Uterus (tissue), 4 donors: Measurements from ENCODE around the gene ATP6V1B1. TPM values are rescaled to one million over a fixed set of nuclear protein-coding genes. Genes with fewer than 3 reads are reported as not detected.

Experiments
- DNase-seq, 2 donors: peaks; one replicate each; pipeline ENCODE4 v3.0.0-alpha.2; 2019 to 2020
- H3K27ac ChIP-seq, 2 donors: fragments of 200-600 bp; sonication (generic); 1 replicate in 1 of 2; 2 replicates in 1 of 2; pipeline ENCODE4 v1.5.1; 2016 to 2018
- H3K27me3 ChIP-seq, 2 donors: fragments of 200-600 bp; sonication (generic); one replicate each; pipeline ENCODE4 v1.5.1; 2018 to 2019; ENCODE audit warnings: control low read depth in 1 of 2
- H3K36me3 ChIP-seq, 2 donors: fragments of 200-600 bp; sonication (generic); one replicate each; pipeline ENCODE4 v1.5.1; 2019; ENCODE audit warnings: control low read depth in 1 of 2
- H3K4me1 ChIP-seq, 2 donors: fragments of 200-600 bp; sonication (generic); one replicate each; pipeline ENCODE4 v1.5.1; 2018 to 2019; ENCODE audit warnings: control low read depth in 1 of 2
- H3K4me3 ChIP-seq, 2 donors: fragments of 200-600 bp; sonication (generic); 1 replicate in 1 of 2; 2 replicates in 1 of 2; pipeline ENCODE4 v1.5.1; 2018 to 2019; ENCODE audit warnings: mild to moderate bottlenecking in 1 of 2
- H3K9me3 ChIP-seq, 2 donors: fragments of 200-600 bp; sonication (generic); one replicate each; pipeline ENCODE4 v1.5.1; 2019; ENCODE audit warnings: control low read depth in 1 of 2
- POLR2A ChIP-seq, 2 donors: fragments of 450-650 bp; IDR thresholded peaks; one replicate each; pipeline ENCODE4 v1.6.1; 2016; ENCODE audit warnings: antibody characterized with exemption in 2 of 2, mild to moderate bottlenecking in 1 of 2, moderate library complexity in 1 of 2
- intact Hi-C: fragments of 100-400 bp; cut with DNase I; formaldehyde crosslinking; loops from one replicate; pipeline ENCODE4 v1.15.1; 2023; ENCODE audit warnings: low total_unique reads
- total RNA-seq, 4 donors: library from RNA; depleted of rRNA in 3 of 4; stranded (reverse); fragments of >200 nt in 3 of 4; gene quantifications; one replicate each; pipeline versions ENCODE4 v1.1.0 to v1.2.4, GENCODE V29; 2014 to 2023
- TF ChIP-seq, protein P1 (sequence below), 4 experiments: fragments of 200-600 bp in 2 of 4; fragments of 450-650 bp in 2 of 4; sonication (generic) in 2 of 4; IDR thresholded peaks; one replicate each; pipeline ENCODE4 v1.5.1; 2016 to 2019; ENCODE audit warnings: antibody characterized with exemption in 4 of 4, mild to moderate bottlenecking in 2 of 4, moderate library complexity in 1 of 4
- donor health status: DM: yes; HTN: yes; CAD: no.

Gene ATP6V1B1
- total RNA-seq, 4 donors from 2014 or later: 3.4 to 3.7 TPM; not detected in 2

DNA sequence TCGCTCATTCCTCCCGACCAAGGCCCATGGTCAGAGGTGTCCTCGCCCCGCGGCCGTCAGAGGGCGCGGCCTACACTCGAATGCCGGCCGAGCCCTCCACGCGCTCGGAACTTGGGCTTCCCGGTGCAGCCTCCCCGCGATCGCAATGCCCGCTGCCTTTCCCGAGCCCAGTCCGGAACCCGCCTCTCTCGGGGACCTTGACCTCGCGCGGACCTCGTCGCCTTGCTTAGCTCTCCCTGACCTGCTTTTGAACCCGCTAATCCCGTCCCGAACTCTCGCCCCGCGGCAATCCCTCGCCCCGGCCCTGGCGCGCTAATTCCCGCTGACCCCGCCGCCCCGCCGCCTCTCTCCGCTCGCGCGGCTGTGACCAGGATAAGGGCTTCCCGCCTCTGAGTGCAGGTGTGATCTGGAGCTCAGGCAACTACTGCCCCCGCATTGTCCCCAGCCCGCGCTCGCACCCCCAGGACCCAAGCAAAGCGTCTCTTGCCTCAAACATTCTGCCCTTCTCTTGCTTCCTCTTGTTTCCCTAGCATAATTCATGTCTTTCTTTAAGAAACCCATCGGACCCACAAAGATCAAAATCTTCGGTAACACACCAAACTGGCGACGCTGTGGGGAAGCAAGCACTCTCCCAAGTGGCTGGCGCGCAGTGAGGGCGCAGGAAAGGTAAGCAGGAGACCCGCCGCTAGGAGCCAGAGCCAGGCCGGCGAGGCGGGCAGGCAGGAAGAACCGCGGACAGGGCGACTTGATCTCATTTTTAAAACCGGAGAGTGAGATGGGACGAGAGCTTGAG lies 46.6 kb upstream of the ATP6V1B1 start:
- TF ChIP-seq POLR2A (IDR thresholded peaks at IDR 0.05): no peak
- TF ChIP-seq, protein P1, sequence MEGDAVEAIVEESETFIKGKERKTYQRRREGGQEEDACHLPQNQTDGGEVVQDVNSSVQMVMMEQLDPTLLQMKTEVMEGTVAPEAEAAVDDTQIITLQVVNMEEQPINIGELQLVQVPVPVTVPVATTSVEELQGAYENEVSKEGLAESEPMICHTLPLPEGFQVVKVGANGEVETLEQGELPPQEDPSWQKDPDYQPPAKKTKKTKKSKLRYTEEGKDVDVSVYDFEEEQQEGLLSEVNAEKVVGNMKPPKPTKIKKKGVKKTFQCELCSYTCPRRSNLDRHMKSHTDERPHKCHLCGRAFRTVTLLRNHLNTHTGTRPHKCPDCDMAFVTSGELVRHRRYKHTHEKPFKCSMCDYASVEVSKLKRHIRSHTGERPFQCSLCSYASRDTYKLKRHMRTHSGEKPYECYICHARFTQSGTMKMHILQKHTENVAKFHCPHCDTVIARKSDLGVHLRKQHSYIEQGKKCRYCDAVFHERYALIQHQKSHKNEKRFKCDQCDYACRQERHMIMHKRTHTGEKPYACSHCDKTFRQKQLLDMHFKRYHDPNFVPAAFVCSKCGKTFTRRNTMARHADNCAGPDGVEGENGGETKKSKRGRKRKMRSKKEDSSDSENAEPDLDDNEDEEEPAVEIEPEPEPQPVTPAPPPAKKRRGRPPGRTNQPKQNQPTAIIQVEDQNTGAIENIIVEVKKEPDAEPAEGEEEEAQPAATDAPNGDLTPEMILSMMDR (IDR thresholded peaks at IDR 0.05): no peak
- Histone ChIP-seq H3K4me1 (peaks cover 0 to 6% of the 10 kb centered on the region in 2 donors), H3K4me3 (no peak overlapping the region), H3K27me3 (peaks cover 8 to 65% of the 10 kb centered on the region in 2 donors), H3K27ac (no peak overlapping the region), H3K36me3 (no peaks in the 10 kb centered on the region), H3K9me3 (no peaks in the 10 kb centered on the region)
- DNase-seq: no peak
- intact Hi-C loops: no loop called here

DNA sequence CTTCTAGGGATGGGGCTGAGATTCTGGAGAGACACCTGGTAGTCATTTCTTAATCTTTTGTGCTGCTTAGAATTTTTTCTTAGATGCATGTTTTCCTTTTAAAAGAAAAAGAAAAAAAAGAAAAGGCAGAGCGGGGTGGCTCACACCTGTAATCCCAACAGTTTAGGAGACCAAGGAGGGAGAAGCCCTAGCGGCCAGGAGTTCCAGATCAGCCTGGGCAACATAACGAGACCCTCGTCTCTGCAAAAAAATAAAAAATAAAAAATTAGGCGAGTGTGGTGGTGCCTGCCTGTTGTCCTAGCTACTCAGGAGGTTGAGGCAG lies 46.0 kb upstream of the ATP6V1B1 start:
- no peak for DNase-seq
- no peak overlapping the region for H3K4me3 ChIP-seq
- intact Hi-C loops: no loop called here
- H3K27me3 ChIP-seq: peaks cover 8 to 59% of the 10 kb centered on the region in 2 donors
- H3K9me3 ChIP-seq: no peaks in the 10 kb centered on the region
- H3K27ac ChIP-seq: no peak overlapping the region
- peaks cover 0 to 6% of the 10 kb centered on the region in 2 donors for H3K4me1 ChIP-seq
- TF ChIP-seq, protein P1 (IDR thresholded peaks at IDR 0.05): no peak
- TF ChIP-seq POLR2A (IDR thresholded peaks at IDR 0.05): no peak
- no peaks in the 10 kb centered on the region for H3K36me3 ChIP-seq

DNA sequence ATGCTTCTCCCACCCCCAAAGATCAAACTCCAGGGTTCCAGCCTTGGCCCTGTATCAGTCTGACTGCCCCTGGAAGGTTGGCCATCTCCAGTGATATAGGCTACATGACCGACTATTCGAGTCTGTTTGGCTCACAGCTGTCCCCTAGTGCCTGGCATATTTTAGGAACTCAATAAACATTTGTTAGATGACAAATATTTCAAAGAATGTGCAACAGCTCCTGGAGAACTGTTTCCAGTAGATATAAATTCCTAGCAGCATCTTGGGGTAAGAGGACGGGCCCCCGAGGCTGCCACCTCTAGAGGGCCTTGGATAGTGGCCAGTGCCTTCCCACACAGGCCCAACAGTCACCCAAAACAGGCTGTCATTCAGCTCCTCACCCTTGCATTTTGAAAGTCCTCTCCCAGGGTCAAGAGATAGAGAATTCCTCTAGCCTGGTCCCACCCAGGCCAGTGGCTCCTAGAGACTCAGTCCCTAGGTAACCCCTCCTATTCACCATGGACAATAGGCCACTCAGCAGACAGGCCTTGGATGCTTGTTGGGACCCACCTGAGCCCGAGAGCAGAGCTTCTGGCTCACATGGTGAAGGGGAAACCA lies 45.1 kb upstream of the ATP6V1B1 start:
- H3K4me1 ChIP-seq: peaks cover 0 to 6% of the 10 kb centered on the region in 2 donors
- no peak for DNase-seq
- no peak for TF ChIP-seq POLR2A (IDR thresholded peaks at IDR 0.05)
- TF ChIP-seq, protein P1 (IDR thresholded peaks at IDR 0.05): no peak
- peaks cover 8 to 50% of the 10 kb centered on the region in 2 donors for H3K27me3 ChIP-seq
- H3K27ac ChIP-seq: peak overlapping the region; percentile 23 to 44
- intact Hi-C loops: no loop called here
- H3K36me3 ChIP-seq: no peaks in the 10 kb centered on the region
- H3K4me3 ChIP-seq: no peak overlapping the region
- no peaks in the 10 kb centered on the region for H3K9me3 ChIP-seq

DNA sequence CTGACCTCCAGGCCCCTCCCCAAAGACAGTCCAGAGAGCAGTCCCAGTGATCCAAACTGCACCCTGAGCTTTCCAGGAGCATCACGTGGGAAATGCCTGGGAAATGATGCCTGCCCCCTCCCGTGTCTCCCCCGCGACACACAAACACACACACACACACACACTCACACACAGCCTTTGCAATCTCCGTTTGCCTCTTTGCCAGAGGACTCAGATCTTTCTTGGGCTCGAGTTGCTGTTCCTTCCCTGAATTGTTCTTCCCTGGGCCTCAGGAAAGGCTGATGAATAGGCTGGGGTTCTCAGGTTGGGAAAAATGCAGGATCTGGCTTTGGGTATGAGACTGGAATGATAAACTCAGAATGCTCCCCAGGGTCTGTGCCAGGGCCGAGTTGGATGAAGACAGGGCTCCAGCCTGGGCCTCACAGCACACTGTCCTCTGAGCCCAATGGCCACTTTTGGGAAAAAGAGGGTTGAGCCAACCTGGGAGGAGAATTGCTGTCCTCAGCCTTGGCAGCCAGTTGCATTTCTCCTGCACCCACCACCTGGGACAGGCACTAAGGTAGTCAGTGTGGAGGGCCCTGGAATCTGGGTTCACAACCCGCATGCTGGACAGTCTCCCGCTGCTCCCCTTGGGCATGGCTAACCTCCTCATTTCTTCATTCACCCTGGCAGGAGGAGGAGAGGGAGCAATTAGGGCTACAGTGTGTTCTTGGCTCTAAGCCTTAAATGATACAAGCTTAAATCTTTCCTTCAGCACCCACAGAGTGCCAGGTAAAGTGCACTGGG lies 43.9 kb upstream of the ATP6V1B1 start:
- no peak overlapping the region for H3K4me3 ChIP-seq
- TF ChIP-seq, protein P1 (IDR thresholded peaks at IDR 0.05): no peak
- no peak for TF ChIP-seq POLR2A (IDR thresholded peaks at IDR 0.05)
- peak in 1 of 2 donors; percentile 46 for DNase-seq
- peak overlapping the region in 1 of 2 donors; percentile 44 for H3K27ac ChIP-seq
- no peaks in the 10 kb centered on the region for H3K36me3 ChIP-seq
- intact Hi-C loops: no loop called here
- H3K9me3 ChIP-seq: no peaks in the 10 kb centered on the region
- H3K27me3 ChIP-seq: peaks cover 8 to 43% of the 10 kb centered on the region in 2 donors
- H3K4me1 ChIP-seq: peaks cover 0 to 6% of the 10 kb centered on the region in 2 donors
